Astrocyte of the hippocampus (primary cell): ENCODE results near the gene IDI1.
"Not testable (repeated sequence)": the region's sequence is repeated elsewhere in the genome, so short reads cannot be mapped to it uniquely, and the experiment has no call there.

Experiments used
- DNase-seq: peaks from one replicate; pipeline ENCODE4 v3.0.0; 2011; ENCODE audit warnings: low read depth, low spot score

IDI1 gene

GRCh38 chr10:1048732-1049424 is at the start of gene IDI1:
Gene IDI1, minus strand, starts transcription at chr10:1049119. Its CDS starts 116 bp downstream, at chr10:1049003.
- peak; percentile 99 for DNase-seq

- no peak for DNase-seq
Measured at GRCh38 chr10:1097436-1097835, 48.5 kb upstream of the IDI1 start.

- no peak for DNase-seq
Measured at GRCh38 chr10:1096287-1096889, 47.5 kb upstream of the IDI1 start.

- no peak for DNase-seq
Measured at GRCh38 chr10:1095498-1095897, 46.6 kb upstream of the IDI1 start.

GRCh38 chr10:1094112-1095057 is 45.5 kb upstream of the IDI1 start:
- DNase-seq: no peak

- DNase-seq: no peak
Measured at GRCh38 chr10:1093696-1094095, 44.8 kb upstream of the IDI1 start.

- DNase-seq: no peak
Measured at GRCh38 chr10:1090696-1091095, 41.8 kb upstream of the IDI1 start.

GRCh38 chr10:1089017-1089689 is 40.2 kb upstream of the IDI1 start:
- no peak for DNase-seq

- no peak for DNase-seq
Measured at GRCh38 chr10:1086787-1087186, 37.9 kb upstream of the IDI1 start.

- DNase-seq: no peak
Measured at GRCh38 chr10:1085258-1085657, 36.3 kb upstream of the IDI1 start.

GRCh38 chr10:1084011-1084950 is 35.4 kb upstream of the IDI1 start:
- DNase-seq: no peak

GRCh38 chr10:1083581-1083980 is 34.7 kb upstream of the IDI1 start:
- no peak for DNase-seq

GRCh38 chr10:1078668-1079067 is 29.7 kb upstream of the IDI1 start:
- DNase-seq: no peak

- DNase-seq: no peak
Measured at GRCh38 chr10:1074748-1075308, 25.9 kb upstream of the IDI1 start.

- DNase-seq: no peak
Measured at GRCh38 chr10:1074052-1074747, 25.3 kb upstream of the IDI1 start.

GRCh38 chr10:1070919-1071318 is 22.0 kb upstream of the IDI1 start:
- DNase-seq: no peak

- no peak for DNase-seq
Measured at GRCh38 chr10:1068380-1069361, 19.8 kb upstream of the IDI1 start.

- not testable (repeated sequence) for DNase-seq
Measured at GRCh38 chr10:1066734-1067133, 17.8 kb upstream of the IDI1 start.

- DNase-seq: no peak
Measured at GRCh38 chr10:1064964-1065247, 16.0 kb upstream of the IDI1 start.
